ENCODE measurements around the gene UNC5C. TPM values are rescaled to one million over a fixed set of nuclear protein-coding genes. Genes with fewer than 3 reads are reported as not detected.

Gene UNC5C
- total and polyA plus RNA-seq, 10 of the 15 experiments (the other 5 are each of a cell fraction or from before 2014, with no cell fraction given) = 0.02 to 2.0 (median 0.15) TPM; not detected in 1

DNA sequence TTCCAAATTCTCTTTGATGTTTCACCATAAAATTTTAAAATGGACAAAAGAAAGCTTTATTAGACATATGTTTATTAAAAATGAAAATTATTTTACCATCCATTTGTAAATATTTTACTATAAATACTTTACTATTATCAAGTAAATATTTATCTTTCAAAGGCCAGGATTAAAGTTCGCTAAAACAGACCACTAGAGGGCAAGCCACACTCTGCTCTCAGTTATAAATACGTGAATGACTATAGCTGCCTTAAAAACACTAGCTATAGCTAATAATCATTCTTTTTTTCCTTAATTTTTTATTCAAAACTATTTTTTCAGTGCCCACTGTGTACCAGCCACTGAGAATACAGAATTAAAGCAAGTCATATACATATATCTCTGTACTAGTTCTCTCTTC is 38.6 kb downstream of the UNC5C start:
- Histone ChIP-seq H3K36me3 (ENCODE audit: control insufficient read depth in 2 of 2, insufficient read depth in 2 of 2, low read length in 1 of 2) (no peaks in the 10 kb centered on the region), H4K20me1 (ENCODE audit: control insufficient read depth, insufficient read depth) (no peaks in the 10 kb centered on the region), H3K9me3 (replicated peaks; ENCODE audit: control insufficient read depth, insufficient read depth, low read length) (no peaks in the 10 kb centered on the region), H3K4me2 (ENCODE audit: control insufficient read depth, insufficient read depth) (no peak overlapping the region), H2AFZ (ENCODE audit: control insufficient read depth, low read depth, low read length) (no peak overlapping the region), H3K27me3 (replicated peaks in 1 of 2; ENCODE audit: control insufficient read depth in 2 of 2, insufficient read depth in 2 of 2, low read length in 1 of 2) (no peaks in the 10 kb centered on the region), H3K4me1 (ENCODE audit: control insufficient read depth, insufficient read depth, low read length) (no peaks in the 10 kb centered on the region), H3K79me2 (ENCODE audit: control insufficient read depth, insufficient read depth, low read length) (no peaks in the 10 kb centered on the region), H3K4me3 (no peak overlapping the region), H3K27ac (ENCODE audit: control insufficient read depth, insufficient read depth) (no peak overlapping the region), H3K9ac (ENCODE audit: control insufficient read depth, insufficient read depth, low read length) (no peak overlapping the region)
- POLR2A ChIA-PET = interaction anchor here (1.7 kb wide), 1 partner anchor 14 kb away, joined by 4 read pairs; no protein-coding TSS in a partner anchor
- TF ChIP-seq RAD21 (IDR thresholded peaks at IDR 0.05; ENCODE audit: insufficient read depth, low read depth, low read length) (peak; percentile 55), SMC3 (IDR thresholded peaks at IDR 0.05; ENCODE audit: borderline replicate concordance, low read length) (peak; percentile 68; the same call in 1 of the 2 replicates), CTCF (IDR thresholded peaks at IDR 0.05 in 2 of 3, conservative IDR thresholded peaks at IDR 0.05 in 1 of 3; ENCODE audit: control insufficient read depth in 2 of 3, extremely low read depth in 1 of 3, insufficient read depth in 1 of 3, low read depth in 3 of 3, low read length in 3 of 3) (peak; percentile 46 to 62 (median 53)), CHD2 (IDR thresholded peaks at IDR 0.05; ENCODE audit: borderline replicate concordance, low read depth, low read length) (no peak)
- TF ChIP-seq, protein P1, sequence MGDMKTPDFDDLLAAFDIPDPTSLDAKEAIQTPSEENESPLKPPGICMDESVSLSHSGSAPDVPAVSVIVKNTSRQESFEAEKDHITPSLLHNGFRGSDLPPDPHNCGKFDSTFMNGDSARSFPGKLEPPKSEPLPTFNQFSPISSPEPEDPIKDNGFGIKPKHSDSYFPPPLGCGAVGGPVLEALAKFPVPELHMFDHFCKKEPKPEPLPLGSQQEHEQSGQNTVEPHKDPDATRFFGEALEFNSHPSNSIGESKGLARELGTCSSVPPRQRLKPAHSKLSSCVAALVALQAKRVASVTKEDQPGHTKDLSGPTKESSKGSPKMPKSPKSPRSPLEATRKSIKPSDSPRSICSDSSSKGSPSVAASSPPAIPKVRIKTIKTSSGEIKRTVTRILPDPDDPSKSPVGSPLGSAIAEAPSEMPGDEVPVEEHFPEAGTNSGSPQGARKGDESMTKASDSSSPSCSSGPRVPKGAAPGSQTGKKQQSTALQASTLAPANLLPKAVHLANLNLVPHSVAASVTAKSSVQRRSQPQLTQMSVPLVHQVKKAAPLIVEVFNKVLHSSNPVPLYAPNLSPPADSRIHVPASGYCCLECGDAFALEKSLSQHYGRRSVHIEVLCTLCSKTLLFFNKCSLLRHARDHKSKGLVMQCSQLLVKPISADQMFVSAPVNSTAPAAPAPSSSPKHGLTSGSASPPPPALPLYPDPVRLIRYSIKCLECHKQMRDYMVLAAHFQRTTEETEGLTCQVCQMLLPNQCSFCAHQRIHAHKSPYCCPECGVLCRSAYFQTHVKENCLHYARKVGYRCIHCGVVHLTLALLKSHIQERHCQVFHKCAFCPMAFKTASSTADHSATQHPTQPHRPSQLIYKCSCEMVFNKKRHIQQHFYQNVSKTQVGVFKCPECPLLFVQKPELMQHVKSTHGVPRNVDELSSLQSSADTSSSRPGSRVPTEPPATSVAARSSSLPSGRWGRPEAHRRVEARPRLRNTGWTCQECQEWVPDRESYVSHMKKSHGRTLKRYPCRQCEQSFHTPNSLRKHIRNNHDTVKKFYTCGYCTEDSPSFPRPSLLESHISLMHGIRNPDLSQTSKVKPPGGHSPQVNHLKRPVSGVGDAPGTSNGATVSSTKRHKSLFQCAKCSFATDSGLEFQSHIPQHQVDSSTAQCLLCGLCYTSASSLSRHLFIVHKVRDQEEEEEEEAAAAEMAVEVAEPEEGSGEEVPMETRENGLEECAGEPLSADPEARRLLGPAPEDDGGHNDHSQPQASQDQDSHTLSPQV (IDR thresholded peaks at IDR 0.05) = peak; percentile 55; the same call in 1 of the 2 replicates
- intact Hi-C loops (cut with micrococcal nuclease; ENCODE audit: unreplicated experiment) = loop anchor here (1.0 kb wide), 1 partner anchor 34 kb away; no protein-coding TSS in a partner anchor
- FAIRE-seq (no peak), ATAC-seq (peak; percentile 81), DNase-seq (ENCODE audit: low read depth, low spot score) (no peak)
- RAD21 ChIA-PET (ENCODE audit: unreplicated experiment) = interaction anchor here (0.6 to 6.9 kb wide), 15 partner anchors 10 to 526 kb away, joined by 3 to 63 read pairs (median 4); partner anchors contain the start of gene UNC5C
- 0% methylated on average over 2 of the region's 2 CpGs for WGBS (ENCODE audit: insufficient coverage, insufficient replicate concordance, low lambda C conversion rate, missing lambda C conversion rate)
- SMC1A ChIA-PET (ENCODE audit: uncharacterized antibody, unreplicated experiment) = interaction anchor here (0.6 to 7.6 kb wide), 17 partner anchors 9 to 527 kb away, joined by 3 to 89 read pairs (median 4); partner anchors contain the start of gene UNC5C
- no TSS peak for BruUV-seq (replicated peaks)
- in situ Hi-C loops (cut with MboI) = no loop called here
- CTCF ChIA-PET = interaction anchor here (0.6 to 7.4 kb wide), 21 partner anchors 9 to 843 kb away, joined by 3 to 87 read pairs (median 5); partner anchors contain the start of gene UNC5C

All from GM12878 (cell line).